HEK293 (cell line): ENCODE data around the gene LHX2.

Source experiments
- GLIS1 ChIP-seq: fragments of 450-650 bp; formaldehyde crosslinking; IDR thresholded peaks from 2 replicates; pipeline ENCODE4 v1.5.1; 2016; ENCODE audit warnings: missing biosample characterization, missing genetic modification characterization
- HOXA7 ChIP-seq: sonication (generic); formaldehyde crosslinking; IDR thresholded peaks from 2 replicates; pipeline ENCODE4 v1.8.1; 2022; ENCODE audit warnings: missing genetic modification reagents, borderline replicate concordance
- HOXC10 ChIP-seq: sonication (generic); formaldehyde crosslinking; IDR thresholded peaks from 2 replicates; pipeline ENCODE4 v1.8.1; 2023; ENCODE audit warnings: mild to moderate bottlenecking, missing genetic modification reagents
- KLF10 ChIP-seq: fragments of 450-650 bp; IDR thresholded peaks from 2 replicates; pipeline ENCODE4 v1.5.1; 2018; ENCODE audit warnings: missing biosample characterization, mild to moderate bottlenecking, missing genetic modification characterization
- RBAK ChIP-seq: fragments of 450-650 bp; formaldehyde crosslinking; IDR thresholded peaks from 2 replicates; pipeline ENCODE4 v1.5.1; 2016; ENCODE audit warnings: missing biosample characterization, missing genetic modification characterization
- SP7 ChIP-seq: fragments of 450-650 bp; formaldehyde crosslinking; IDR thresholded peaks from 2 replicates; pipeline ENCODE4 v1.5.1; 2016; ENCODE audit warnings: missing biosample characterization, missing genetic modification characterization
- TCF7L2 ChIP-seq: IDR thresholded peaks from 2 replicates; pipeline ENCODE4 v1.6.1; 2011; ENCODE audit warnings: low read depth, mild to moderate bottlenecking, inconsistent platforms, low read length, moderate library complexity, borderline replicate concordance
- ZBTB1 ChIP-seq: fragments of 450-650 bp; formaldehyde crosslinking; IDR thresholded peaks from 2 replicates; pipeline ENCODE4 v1.5.1; 2016; ENCODE audit warnings: missing biosample characterization, missing genetic modification characterization
- ZBTB21 ChIP-seq: fragments of 450-650 bp; formaldehyde crosslinking; IDR thresholded peaks from 2 replicates; pipeline ENCODE4 v1.5.1; 2017; ENCODE audit warnings: missing biosample characterization, missing genetic modification characterization
- ZFHX2 ChIP-seq: fragments of 450-650 bp; formaldehyde crosslinking; conservative IDR thresholded peaks from 2 replicates; pipeline ENCODE4 v1.5.1; 2016; ENCODE audit warnings: missing biosample characterization, missing genetic modification characterization
- ZFP37 ChIP-seq: fragments of 450-650 bp; formaldehyde crosslinking; IDR thresholded peaks from 2 replicates; pipeline ENCODE4 v1.5.1; 2016; ENCODE audit warnings: missing biosample characterization, missing genetic modification characterization
- ZNF16 ChIP-seq: fragments of 450-650 bp; formaldehyde crosslinking; IDR thresholded peaks from 2 replicates; pipeline ENCODE4 v1.5.1; 2016; ENCODE audit warnings: low read depth, missing biosample characterization, missing genetic modification characterization
- ZNF211 ChIP-seq: fragments of 450-650 bp; formaldehyde crosslinking; IDR thresholded peaks from 2 replicates; pipeline ENCODE4 v1.5.1; 2016; ENCODE audit warnings: low read depth, missing biosample characterization, missing genetic modification characterization
- ZNF311 ChIP-seq: fragments of 450-650 bp; formaldehyde crosslinking; IDR thresholded peaks from 2 replicates; pipeline ENCODE4 v1.5.1; 2017; ENCODE audit warnings: missing biosample characterization, missing genetic modification characterization, borderline replicate concordance
- ZNF350 ChIP-seq: fragments of 450-650 bp; formaldehyde crosslinking; IDR thresholded peaks from 2 replicates; pipeline ENCODE4 v1.5.0; 2017; ENCODE audit warnings: missing biosample characterization, mild to moderate bottlenecking, missing genetic modification characterization
- ZNF366 ChIP-seq: fragments of 450-650 bp; formaldehyde crosslinking; conservative IDR thresholded peaks from 2 replicates; pipeline ENCODE4 v1.5.1; 2016; ENCODE audit warnings: missing biosample characterization, missing genetic modification characterization
- ZNF404 ChIP-seq: fragments of 450-650 bp; formaldehyde crosslinking; IDR thresholded peaks from 2 replicates; pipeline ENCODE4 v1.5.1; 2017; ENCODE audit warnings: missing biosample characterization, missing genetic modification characterization
- ZNF571 ChIP-seq: fragments of 450-650 bp; formaldehyde crosslinking; IDR thresholded peaks from 2 replicates; pipeline ENCODE4 v1.5.0; 2017; ENCODE audit warnings: missing biosample characterization, missing genetic modification characterization
- ZNF624 ChIP-seq: fragments of 450-650 bp; formaldehyde crosslinking; IDR thresholded peaks from 2 replicates; pipeline ENCODE4 v1.5.1; 2017; ENCODE audit warnings: missing biosample characterization, missing genetic modification characterization
- ZNF626 ChIP-seq: fragments of 450-650 bp; sonication (Bioruptor Pico); formaldehyde crosslinking; IDR thresholded peaks from 2 replicates; pipeline ENCODE4 v1.5.1; 2018; ENCODE audit warnings: missing biosample characterization, missing genetic modification characterization, inconsistent platforms
- ZNF670 ChIP-seq: fragments of 450-650 bp; formaldehyde crosslinking; IDR thresholded peaks from 2 replicates; pipeline ENCODE4 v1.5.1; 2016; ENCODE audit warnings: missing biosample characterization, missing genetic modification characterization, low read depth
- ZNF792 ChIP-seq: fragments of 450-650 bp; formaldehyde crosslinking; IDR thresholded peaks from 2 replicates; pipeline ENCODE4 v1.5.1; 2016; ENCODE audit warnings: missing biosample characterization, missing genetic modification characterization
- ZXDB ChIP-seq: fragments of 450-650 bp; formaldehyde crosslinking; IDR thresholded peaks from 2 replicates; pipeline ENCODE4 v1.5.1; 2016; ENCODE audit warnings: missing biosample characterization, missing genetic modification characterization
- TF ChIP-seq, protein P1 (sequence below): fragments of 450-650 bp; formaldehyde crosslinking; IDR thresholded peaks from 2 replicates; pipeline ENCODE4 v1.5.1; 2016; ENCODE audit warnings: missing biosample characterization, missing genetic modification characterization, borderline replicate concordance
- TF ChIP-seq, protein P2 (sequence below): fragments of 450-650 bp; formaldehyde crosslinking; IDR thresholded peaks from 2 replicates; pipeline ENCODE4 v1.5.1; 2016; ENCODE audit warnings: missing biosample characterization, missing genetic modification characterization
- TF ChIP-seq, protein P3 (sequence below): fragments of 450-650 bp; formaldehyde crosslinking; IDR thresholded peaks from 2 replicates; pipeline ENCODE4 v1.5.1; 2016; ENCODE audit warnings: missing biosample characterization, missing genetic modification characterization
- TF ChIP-seq, protein P4 (sequence below): fragments of 450-650 bp; formaldehyde crosslinking; IDR thresholded peaks from 2 replicates; pipeline ENCODE4 v1.5.1; 2016; ENCODE audit warnings: missing biosample characterization, missing genetic modification characterization
- TF ChIP-seq, protein P5 (sequence below): fragments of 450-650 bp; formaldehyde crosslinking; IDR thresholded peaks from 2 replicates; pipeline ENCODE4 v1.5.1; 2016; ENCODE audit warnings: missing biosample characterization, missing genetic modification characterization

LHX2 gene

DNA sequence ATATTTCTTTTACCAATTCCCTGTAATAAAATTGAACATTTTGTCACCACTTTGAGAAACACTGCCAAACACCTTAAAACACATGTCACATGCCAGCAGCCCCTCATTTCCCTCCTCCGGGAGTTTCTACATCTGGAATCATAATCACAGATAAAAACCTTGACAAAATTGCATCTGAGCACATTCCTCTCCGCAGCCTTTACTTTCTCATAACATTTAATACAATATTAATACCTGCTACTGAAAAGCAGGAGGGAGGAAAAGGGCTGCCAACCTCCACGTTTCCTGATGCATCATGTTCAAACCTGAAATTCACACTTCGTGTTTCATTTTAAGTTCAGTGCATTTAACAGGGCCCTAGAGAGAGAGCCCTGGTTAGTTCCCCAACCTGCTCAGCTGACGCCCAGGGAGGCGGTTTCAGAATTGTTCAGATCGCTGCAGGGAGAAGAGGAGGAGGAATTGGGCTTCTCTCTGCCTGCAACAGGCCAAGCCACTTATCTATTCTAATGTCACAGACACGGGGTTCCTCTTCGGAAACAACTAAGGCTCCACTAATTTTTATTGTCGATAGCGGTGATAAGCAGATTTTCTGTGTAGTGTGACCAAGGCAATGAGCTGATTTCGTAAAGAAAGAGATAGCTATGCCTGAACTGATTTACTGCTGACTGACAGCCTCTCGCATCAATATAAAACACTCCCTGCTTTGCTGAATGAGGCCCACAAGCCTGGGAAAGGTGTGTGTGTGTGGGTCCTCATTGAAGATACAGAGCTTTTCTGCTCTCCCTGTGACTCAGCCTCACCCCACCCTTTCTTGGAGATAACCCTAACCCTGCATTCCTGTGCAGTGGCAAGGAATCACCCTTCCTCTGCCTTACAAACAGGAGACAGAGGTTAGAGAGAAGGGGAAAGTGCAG lies 4.9 kb upstream of the LHX2 start (continued):
- TF ChIP-seq, protein P1, sequence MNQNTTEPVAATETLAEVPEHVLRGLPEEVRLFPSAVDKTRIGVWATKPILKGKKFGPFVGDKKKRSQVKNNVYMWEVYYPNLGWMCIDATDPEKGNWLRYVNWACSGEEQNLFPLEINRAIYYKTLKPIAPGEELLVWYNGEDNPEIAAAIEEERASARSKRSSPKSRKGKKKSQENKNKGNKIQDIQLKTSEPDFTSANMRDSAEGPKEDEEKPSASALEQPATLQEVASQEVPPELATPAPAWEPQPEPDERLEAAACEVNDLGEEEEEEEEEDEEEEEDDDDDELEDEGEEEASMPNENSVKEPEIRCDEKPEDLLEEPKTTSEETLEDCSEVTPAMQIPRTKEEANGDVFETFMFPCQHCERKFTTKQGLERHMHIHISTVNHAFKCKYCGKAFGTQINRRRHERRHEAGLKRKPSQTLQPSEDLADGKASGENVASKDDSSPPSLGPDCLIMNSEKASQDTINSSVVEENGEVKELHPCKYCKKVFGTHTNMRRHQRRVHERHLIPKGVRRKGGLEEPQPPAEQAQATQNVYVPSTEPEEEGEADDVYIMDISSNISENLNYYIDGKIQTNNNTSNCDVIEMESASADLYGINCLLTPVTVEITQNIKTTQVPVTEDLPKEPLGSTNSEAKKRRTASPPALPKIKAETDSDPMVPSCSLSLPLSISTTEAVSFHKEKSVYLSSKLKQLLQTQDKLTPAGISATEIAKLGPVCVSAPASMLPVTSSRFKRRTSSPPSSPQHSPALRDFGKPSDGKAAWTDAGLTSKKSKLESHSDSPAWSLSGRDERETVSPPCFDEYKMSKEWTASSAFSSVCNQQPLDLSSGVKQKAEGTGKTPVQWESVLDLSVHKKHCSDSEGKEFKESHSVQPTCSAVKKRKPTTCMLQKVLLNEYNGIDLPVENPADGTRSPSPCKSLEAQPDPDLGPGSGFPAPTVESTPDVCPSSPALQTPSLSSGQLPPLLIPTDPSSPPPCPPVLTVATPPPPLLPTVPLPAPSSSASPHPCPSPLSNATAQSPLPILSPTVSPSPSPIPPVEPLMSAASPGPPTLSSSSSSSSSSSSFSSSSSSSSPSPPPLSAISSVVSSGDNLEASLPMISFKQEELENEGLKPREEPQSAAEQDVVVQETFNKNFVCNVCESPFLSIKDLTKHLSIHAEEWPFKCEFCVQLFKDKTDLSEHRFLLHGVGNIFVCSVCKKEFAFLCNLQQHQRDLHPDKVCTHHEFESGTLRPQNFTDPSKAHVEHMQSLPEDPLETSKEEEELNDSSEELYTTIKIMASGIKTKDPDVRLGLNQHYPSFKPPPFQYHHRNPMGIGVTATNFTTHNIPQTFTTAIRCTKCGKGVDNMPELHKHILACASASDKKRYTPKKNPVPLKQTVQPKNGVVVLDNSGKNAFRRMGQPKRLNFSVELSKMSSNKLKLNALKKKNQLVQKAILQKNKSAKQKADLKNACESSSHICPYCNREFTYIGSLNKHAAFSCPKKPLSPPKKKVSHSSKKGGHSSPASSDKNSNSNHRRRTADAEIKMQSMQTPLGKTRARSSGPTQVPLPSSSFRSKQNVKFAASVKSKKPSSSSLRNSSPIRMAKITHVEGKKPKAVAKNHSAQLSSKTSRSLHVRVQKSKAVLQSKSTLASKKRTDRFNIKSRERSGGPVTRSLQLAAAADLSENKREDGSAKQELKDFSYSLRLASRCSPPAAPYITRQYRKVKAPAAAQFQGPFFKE (tag by site-specific recombination), result no peak
- TF ChIP-seq ZNF670 (no peak), ZNF571 (tag by site-specific recombination) (no peak), GLIS1 (tag by site-specific recombination) (peak; percentile 66), SP7 (tag by site-specific recombination) (peak; percentile 15; the same call in 1 of the 2 replicates), HOXC10 (CRISPR knock-in tag) (no peak), ZNF16 (no peak), ZBTB21 (no peak), ZFP37 (tag by site-specific recombination) (no peak), TCF7L2 (no peak), ZNF366 (tag by site-specific recombination) (0 out of 2 replicates have a peak, but pooled peaks have one; percentile 19), ZXDB (tag by site-specific recombination) (peak; percentile 18; the same call in 1 of the 2 replicates), ZBTB1 (no peak), ZNF211 (tag by site-specific recombination) (no peak), ZNF626 (tag by site-specific recombination) (no peak), ZNF311 (tag by site-specific recombination) (no peak), ZFHX2 (tag by site-specific recombination) (no peak), RBAK (tag by site-specific recombination) (no peak), HOXA7 (CRISPR knock-in tag) (no peak), ZNF792 (tag by site-specific recombination) (no peak), ZNF404 (no peak), ZNF350 (tag by site-specific recombination) (no peak), KLF10 (no peak), ZNF624 (tag by site-specific recombination) (no peak)
- TF ChIP-seq, protein P2, sequence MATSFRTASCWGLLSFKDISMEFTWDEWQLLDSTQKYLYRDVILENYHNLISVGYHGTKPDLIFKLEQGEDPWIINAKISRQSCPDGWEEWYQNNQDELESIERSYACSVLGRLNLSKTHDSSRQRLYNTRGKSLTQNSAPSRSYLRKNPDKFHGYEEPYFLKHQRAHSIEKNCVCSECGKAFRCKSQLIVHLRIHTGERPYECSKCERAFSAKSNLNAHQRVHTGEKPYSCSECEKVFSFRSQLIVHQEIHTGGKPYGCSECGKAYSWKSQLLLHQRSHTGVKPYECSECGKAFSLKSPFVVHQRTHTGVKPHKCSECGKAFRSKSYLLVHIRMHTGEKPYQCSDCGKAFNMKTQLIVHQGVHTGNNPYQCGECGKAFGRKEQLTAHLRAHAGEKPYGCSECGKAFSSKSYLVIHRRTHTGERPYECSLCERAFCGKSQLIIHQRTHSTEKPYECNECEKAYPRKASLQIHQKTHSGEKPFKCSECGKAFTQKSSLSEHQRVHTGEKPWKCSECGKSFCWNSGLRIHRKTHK (tag by site-specific recombination), result no peak
- TF ChIP-seq, protein P3, sequence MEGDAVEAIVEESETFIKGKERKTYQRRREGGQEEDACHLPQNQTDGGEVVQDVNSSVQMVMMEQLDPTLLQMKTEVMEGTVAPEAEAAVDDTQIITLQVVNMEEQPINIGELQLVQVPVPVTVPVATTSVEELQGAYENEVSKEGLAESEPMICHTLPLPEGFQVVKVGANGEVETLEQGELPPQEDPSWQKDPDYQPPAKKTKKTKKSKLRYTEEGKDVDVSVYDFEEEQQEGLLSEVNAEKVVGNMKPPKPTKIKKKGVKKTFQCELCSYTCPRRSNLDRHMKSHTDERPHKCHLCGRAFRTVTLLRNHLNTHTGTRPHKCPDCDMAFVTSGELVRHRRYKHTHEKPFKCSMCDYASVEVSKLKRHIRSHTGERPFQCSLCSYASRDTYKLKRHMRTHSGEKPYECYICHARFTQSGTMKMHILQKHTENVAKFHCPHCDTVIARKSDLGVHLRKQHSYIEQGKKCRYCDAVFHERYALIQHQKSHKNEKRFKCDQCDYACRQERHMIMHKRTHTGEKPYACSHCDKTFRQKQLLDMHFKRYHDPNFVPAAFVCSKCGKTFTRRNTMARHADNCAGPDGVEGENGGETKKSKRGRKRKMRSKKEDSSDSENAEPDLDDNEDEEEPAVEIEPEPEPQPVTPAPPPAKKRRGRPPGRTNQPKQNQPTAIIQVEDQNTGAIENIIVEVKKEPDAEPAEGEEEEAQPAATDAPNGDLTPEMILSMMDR (tag by site-specific recombination), result no peak
- TF ChIP-seq, protein P4, sequence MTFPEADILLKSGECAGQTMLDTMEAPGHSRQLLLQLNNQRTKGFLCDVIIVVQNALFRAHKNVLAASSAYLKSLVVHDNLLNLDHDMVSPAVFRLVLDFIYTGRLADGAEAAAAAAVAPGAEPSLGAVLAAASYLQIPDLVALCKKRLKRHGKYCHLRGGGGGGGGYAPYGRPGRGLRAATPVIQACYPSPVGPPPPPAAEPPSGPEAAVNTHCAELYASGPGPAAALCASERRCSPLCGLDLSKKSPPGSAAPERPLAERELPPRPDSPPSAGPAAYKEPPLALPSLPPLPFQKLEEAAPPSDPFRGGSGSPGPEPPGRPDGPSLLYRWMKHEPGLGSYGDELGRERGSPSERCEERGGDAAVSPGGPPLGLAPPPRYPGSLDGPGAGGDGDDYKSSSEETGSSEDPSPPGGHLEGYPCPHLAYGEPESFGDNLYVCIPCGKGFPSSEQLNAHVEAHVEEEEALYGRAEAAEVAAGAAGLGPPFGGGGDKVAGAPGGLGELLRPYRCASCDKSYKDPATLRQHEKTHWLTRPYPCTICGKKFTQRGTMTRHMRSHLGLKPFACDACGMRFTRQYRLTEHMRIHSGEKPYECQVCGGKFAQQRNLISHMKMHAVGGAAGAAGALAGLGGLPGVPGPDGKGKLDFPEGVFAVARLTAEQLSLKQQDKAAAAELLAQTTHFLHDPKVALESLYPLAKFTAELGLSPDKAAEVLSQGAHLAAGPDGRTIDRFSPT (tag by site-specific recombination), result no peak
- TF ChIP-seq, protein P5, sequence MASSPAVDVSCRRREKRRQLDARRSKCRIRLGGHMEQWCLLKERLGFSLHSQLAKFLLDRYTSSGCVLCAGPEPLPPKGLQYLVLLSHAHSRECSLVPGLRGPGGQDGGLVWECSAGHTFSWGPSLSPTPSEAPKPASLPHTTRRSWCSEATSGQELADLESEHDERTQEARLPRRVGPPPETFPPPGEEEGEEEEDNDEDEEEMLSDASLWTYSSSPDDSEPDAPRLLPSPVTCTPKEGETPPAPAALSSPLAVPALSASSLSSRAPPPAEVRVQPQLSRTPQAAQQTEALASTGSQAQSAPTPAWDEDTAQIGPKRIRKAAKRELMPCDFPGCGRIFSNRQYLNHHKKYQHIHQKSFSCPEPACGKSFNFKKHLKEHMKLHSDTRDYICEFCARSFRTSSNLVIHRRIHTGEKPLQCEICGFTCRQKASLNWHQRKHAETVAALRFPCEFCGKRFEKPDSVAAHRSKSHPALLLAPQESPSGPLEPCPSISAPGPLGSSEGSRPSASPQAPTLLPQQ (tag by site-specific recombination), result no peak
